Neural progenitor cell (in vitro differentiated cells): ENCODE measurements around the gene PMEPA1. TPM values are rescaled to one million over a fixed set of nuclear protein-coding genes. Genes with fewer than 3 reads are reported as not detected.

Source experiments
- DNase-seq: peaks from one replicate; pipeline ENCODE4 v3.0.0-alpha.2; 2016; ENCODE audit warnings: low spot score
- H2AFZ ChIP-seq: fragments of 200-600 bp; sonication (generic); replicated peaks from 2 replicates; pipeline ENCODE4 v1.6.1; 2016; ENCODE audit warnings: antibody characterized with exemption
- H3F3A ChIP-seq: fragments of 200-600 bp; sonication (generic); 2 replicates; pipeline ENCODE4 v1.6.1; 2016; ENCODE audit warnings: antibody characterized with exemption, low read depth
- H3K27ac ChIP-seq: fragments of 200-600 bp; sonication (generic); 2 replicates; pipeline ENCODE4 v1.5.1; 2016; ENCODE audit warnings: mild to moderate bottlenecking
- H3K27me3 ChIP-seq: fragments of 200-600 bp; sonication (generic); 2 replicates; pipeline ENCODE4 v1.6.1; 2016; ENCODE audit warnings: mild to moderate bottlenecking, moderate library complexity
- H3K36me3 ChIP-seq: fragments of 200-600 bp; sonication (generic); 2 replicates; pipeline ENCODE4 v1.5.1; 2016
- H3K4me1 ChIP-seq: fragments of 200-600 bp; sonication (generic); 2 replicates; pipeline ENCODE4 v1.6.1; 2016; ENCODE audit warnings: mixed run types
- H3K4me2 ChIP-seq: fragments of 200-600 bp; sonication (generic); 2 replicates; pipeline ENCODE4 v1.6.1; 2016
- H3K4me3 ChIP-seq: fragments of 200-600 bp; sonication (generic); 2 replicates; pipeline ENCODE4 v1.5.1; 2016
- H3K79me2 ChIP-seq: fragments of 200-600 bp; sonication (generic); 2 replicates; pipeline ENCODE4 v1.6.1; 2016; ENCODE audit warnings: low read depth
- H3K9ac ChIP-seq: fragments of 200-600 bp; sonication (generic); 2 replicates; pipeline ENCODE4 v1.6.1; 2016
- H3K9me3 ChIP-seq: fragments of 200-600 bp; sonication (generic); 2 replicates; pipeline ENCODE4 v1.5.1; 2016; ENCODE audit warnings: low read depth
- H4K20me1 ChIP-seq: fragments of 200-600 bp; sonication (generic); 2 replicates; pipeline ENCODE4 v1.6.1; 2016; ENCODE audit warnings: low read depth
- H3K27ac Mint-ChIP-seq: 3 replicates; pipeline ENCODE4 v1.8.0; 2021; ENCODE audit warnings: mixed read lengths
- H3K27me3 Mint-ChIP-seq: 2 replicates; pipeline ENCODE4 v1.8.0; 2022; ENCODE audit warnings: low read depth, mild to moderate bottlenecking, inconsistent platforms, moderate library complexity, mixed read lengths; ENCODE audit not compliant: insufficient read depth
- H3K36me3 Mint-ChIP-seq: 3 replicates; pipeline ENCODE4 v1.8.0; 2021; ENCODE audit warnings: mixed read lengths
- H3K4me1 Mint-ChIP-seq: 3 replicates; pipeline ENCODE4 v1.8.0; 2021; ENCODE audit warnings: mixed read lengths
- H3K4me3 Mint-ChIP-seq: 3 replicates; pipeline ENCODE4 v1.8.0; 2021; ENCODE audit warnings: mild to moderate bottlenecking, moderate library complexity, mixed read lengths
- H3K9me3 Mint-ChIP-seq: 3 replicates; pipeline ENCODE4 v1.8.0; 2020; ENCODE audit warnings: mixed read lengths
- EZH2 ChIP-seq: fragments of 200-600 bp; sonication (generic); IDR thresholded peaks from 2 replicates; pipeline ENCODE4 v1.6.1; 2017; ENCODE audit warnings: antibody characterized with exemption, mild to moderate bottlenecking, moderate library complexity
- EZH2phosphoT487 ChIP-seq: fragments of 200-600 bp; sonication (generic); IDR thresholded peaks from 2 replicates; pipeline ENCODE4 v1.6.1; 2017; ENCODE audit warnings: antibody characterized with exemption
- total RNA-seq: library from RNA; depleted of rRNA; stranded (reverse); fragments of >200 nt; gene quantifications from 2 replicates; pipeline ENCODE4 v1.2.3, GENCODE V29; 2015; ENCODE audit warnings: low replicate concordance
- TF ChIP-seq, protein P1 (sequence below): fragments of 200-600 bp; sonication (generic); IDR thresholded peaks from 2 replicates; pipeline ENCODE4 v1.5.1; 2017; ENCODE audit warnings: antibody characterized with exemption, mild to moderate bottlenecking

The PMEPA1 gene
- total RNA-seq, 1 donor from 2014 or later = 1.7 TPM

DNA sequence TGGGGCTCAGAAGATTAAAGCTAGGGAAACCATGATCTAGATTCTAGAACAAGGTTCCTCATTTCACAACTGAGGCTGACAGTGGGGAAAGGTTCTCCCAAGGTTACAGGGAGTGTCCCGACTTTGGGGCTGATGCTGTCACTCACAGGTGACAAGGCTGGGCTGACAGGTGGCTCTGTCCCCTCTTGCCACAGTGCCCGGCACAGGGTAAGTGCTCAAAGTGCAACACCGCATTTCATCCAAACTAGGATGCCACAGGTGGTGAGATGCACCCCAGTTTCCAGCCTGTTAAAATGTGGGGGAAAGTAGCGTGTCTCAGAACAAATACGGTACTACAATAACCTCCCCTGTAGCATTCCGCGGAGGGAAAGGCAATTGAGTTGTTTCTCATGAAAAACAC lies 97.4 kb downstream of the PMEPA1 start:
- no peaks in the 10 kb centered on the region for H3K36me3 Mint-ChIP-seq
- H2AFZ ChIP-seq = no peak overlapping the region
- no peak overlapping the region for H3K4me2 ChIP-seq
- no peaks in the 10 kb centered on the region for H4K20me1 ChIP-seq
- H3K27me3 Mint-ChIP-seq = peaks cover 3% of the 10 kb centered on the region
- peaks cover 15% of the 10 kb centered on the region for H3K4me1 Mint-ChIP-seq
- no peak overlapping the region for H3K9ac ChIP-seq
- DNase-seq = no peak
- no peak overlapping the region for H3K4me3 Mint-ChIP-seq
- H3K27ac ChIP-seq = no peak overlapping the region
- no peaks in the 10 kb centered on the region for H3K79me2 ChIP-seq
- H3K27ac Mint-ChIP-seq = no peak overlapping the region
- H3K36me3 ChIP-seq = no peaks in the 10 kb centered on the region
- no peaks in the 10 kb centered on the region for H3K9me3 Mint-ChIP-seq
- no peaks in the 10 kb centered on the region for H3K27me3 ChIP-seq
- H3K9me3 ChIP-seq = no peaks in the 10 kb centered on the region
- H3F3A ChIP-seq = no peaks in the 10 kb centered on the region
- H3K4me1 ChIP-seq = no peaks in the 10 kb centered on the region
- no peak overlapping the region for H3K4me3 ChIP-seq
- TF ChIP-seq EZH2 = no peak

DNA sequence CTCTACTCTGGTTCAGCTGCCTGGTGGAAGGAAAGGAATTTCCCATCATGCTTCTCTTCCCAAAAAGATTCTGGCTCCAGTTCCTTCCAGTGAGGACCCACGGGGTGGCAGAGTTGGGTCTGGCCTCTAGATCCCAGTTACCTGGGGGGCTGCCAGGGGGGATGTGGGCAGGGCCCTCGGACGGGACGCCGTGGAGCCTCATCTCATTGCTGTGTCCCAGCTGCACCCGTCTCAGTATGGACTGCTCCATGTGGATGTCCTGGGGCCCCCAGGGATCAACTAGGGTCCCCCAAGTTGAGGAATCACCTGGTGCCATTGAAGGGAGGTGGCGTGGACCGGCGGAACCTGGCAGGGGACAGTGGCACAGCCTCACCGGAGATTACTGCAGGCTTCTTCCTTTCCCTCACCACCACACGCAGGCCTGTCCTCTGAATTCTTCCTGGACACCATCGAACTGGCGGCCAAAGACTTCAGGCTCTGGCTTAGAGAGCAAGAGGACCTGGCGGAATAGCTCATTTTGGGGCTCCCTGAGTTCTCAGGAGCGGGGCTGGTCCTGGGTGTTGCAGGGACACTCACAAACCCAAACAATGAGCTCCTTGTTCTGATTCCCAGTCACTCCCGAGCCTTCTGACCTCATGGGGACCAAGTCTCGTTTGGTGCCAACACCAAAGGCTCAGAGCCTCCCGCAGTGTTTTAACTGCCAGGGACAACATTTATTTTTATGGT lies 98.1 kb downstream of the PMEPA1 start:
- DNase-seq = no peak
- H3K9me3 ChIP-seq = no peaks in the 10 kb centered on the region

DNA sequence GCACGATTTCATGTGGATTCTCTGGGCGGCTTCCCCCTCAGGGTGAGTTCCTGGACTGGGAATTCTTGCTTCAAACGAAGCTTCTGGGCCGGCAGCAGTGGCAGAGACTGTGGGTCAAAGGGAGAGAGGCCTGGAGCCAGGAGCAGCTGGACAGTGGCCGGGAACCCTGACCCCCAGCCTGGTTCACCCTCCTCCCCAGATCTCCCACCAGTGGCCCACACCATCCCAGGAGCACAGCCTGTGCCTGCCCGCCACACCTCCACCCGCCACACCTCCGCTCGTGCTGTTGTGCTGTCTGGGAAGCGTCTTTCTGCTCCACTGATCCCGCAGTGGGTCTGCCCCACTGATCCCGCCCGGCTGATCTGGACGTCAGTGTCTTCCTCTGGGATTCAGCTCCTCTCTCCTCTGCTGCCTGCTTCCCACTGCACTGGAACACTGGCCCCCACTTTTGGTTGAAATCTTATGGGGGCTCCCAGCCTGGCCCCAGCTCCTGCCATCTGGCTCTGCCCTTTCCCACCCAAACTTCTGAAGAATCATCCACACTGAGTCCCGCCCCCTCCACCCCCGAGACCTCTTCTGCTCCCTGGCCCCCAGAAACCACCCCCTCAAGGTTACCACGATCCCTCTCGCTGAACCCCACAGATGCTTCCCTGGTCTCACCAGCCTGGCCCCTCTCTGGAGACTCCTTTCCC lies 99.4 kb downstream of the PMEPA1 start:
- peaks cover 15% of the 10 kb centered on the region for H3K4me1 Mint-ChIP-seq
- Histone ChIP-seq H3K4me3 (no peak overlapping the region), H2AFZ (no peak overlapping the region), H4K20me1 (no peaks in the 10 kb centered on the region), H3K27me3 (no peaks in the 10 kb centered on the region), H3K9ac (no peak overlapping the region), H3K27ac (no peak overlapping the region), H3K36me3 (no peaks in the 10 kb centered on the region), H3K4me2 (no peak overlapping the region), H3K4me1 (no peaks in the 10 kb centered on the region), H3F3A (no peaks in the 10 kb centered on the region), H3K9me3 (no peaks in the 10 kb centered on the region), H3K79me2 (no peaks in the 10 kb centered on the region)
- no peaks in the 10 kb centered on the region for H3K9me3 Mint-ChIP-seq
- TF ChIP-seq, protein P1, sequence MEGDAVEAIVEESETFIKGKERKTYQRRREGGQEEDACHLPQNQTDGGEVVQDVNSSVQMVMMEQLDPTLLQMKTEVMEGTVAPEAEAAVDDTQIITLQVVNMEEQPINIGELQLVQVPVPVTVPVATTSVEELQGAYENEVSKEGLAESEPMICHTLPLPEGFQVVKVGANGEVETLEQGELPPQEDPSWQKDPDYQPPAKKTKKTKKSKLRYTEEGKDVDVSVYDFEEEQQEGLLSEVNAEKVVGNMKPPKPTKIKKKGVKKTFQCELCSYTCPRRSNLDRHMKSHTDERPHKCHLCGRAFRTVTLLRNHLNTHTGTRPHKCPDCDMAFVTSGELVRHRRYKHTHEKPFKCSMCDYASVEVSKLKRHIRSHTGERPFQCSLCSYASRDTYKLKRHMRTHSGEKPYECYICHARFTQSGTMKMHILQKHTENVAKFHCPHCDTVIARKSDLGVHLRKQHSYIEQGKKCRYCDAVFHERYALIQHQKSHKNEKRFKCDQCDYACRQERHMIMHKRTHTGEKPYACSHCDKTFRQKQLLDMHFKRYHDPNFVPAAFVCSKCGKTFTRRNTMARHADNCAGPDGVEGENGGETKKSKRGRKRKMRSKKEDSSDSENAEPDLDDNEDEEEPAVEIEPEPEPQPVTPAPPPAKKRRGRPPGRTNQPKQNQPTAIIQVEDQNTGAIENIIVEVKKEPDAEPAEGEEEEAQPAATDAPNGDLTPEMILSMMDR = no peak
- no peak for TF ChIP-seq EZH2phosphoT487
- H3K4me3 Mint-ChIP-seq = no peak overlapping the region
- peak overlapping the region; percentile 76 for H3K27ac Mint-ChIP-seq
- no peak for DNase-seq
- no peaks in the 10 kb centered on the region for H3K27me3 Mint-ChIP-seq
- no peaks in the 10 kb centered on the region for H3K36me3 Mint-ChIP-seq

More for the DNA sequence above, 98.1 kb downstream of the PMEPA1 start:
- no peaks in the 10 kb centered on the region for H3K9me3 Mint-ChIP-seq
- no peaks in the 10 kb centered on the region for H3K36me3 Mint-ChIP-seq
- peaks cover 15% of the 10 kb centered on the region for H3K4me1 Mint-ChIP-seq
- TF ChIP-seq, protein P1 = no peak
- no peak for TF ChIP-seq EZH2phosphoT487
- TF ChIP-seq EZH2 = no peak
- H3K27ac ChIP-seq = no peak overlapping the region
- H3K4me3 Mint-ChIP-seq = no peak overlapping the region
- H3F3A ChIP-seq = no peaks in the 10 kb centered on the region
- H3K79me2 ChIP-seq = no peaks in the 10 kb centered on the region
- H3K27me3 ChIP-seq = no peaks in the 10 kb centered on the region
- H3K36me3 ChIP-seq = no peaks in the 10 kb centered on the region
- no peak overlapping the region for H3K9ac ChIP-seq
- H3K27me3 Mint-ChIP-seq = no peaks in the 10 kb centered on the region
- H3K27ac Mint-ChIP-seq = no peak overlapping the region
- H3K4me2 ChIP-seq = no peak overlapping the region
- H2AFZ ChIP-seq = no peak overlapping the region
- H4K20me1 ChIP-seq = no peaks in the 10 kb centered on the region
- H3K4me1 ChIP-seq = no peaks in the 10 kb centered on the region
- no peak overlapping the region for H3K4me3 ChIP-seq

DNA sequence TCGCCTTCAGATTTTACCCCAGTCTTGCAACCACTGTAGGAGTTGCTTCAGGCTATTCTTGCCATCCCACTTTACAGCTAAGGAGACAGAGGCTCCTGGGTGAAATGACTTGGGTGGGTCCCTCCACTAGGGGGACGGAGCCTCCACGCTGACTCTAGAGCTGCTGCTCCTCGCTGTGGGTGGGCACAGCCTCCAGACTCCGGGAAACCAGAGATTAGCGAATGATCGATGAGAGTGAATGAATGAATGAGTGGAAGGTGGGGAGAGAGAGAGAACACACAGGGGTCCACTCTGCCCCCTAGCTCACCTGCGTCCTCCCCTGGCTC lies 100.0 kb downstream of the PMEPA1 start:
- Histone ChIP-seq H3K4me2 (no peak overlapping the region), H3K79me2 (no peaks in the 10 kb centered on the region), H3K36me3 (no peaks in the 10 kb centered on the region), H4K20me1 (no peaks in the 10 kb centered on the region), H3K4me1 (no peaks in the 10 kb centered on the region), H3K4me3 (no peak overlapping the region), H3K9me3 (no peaks in the 10 kb centered on the region), H3K27me3 (no peaks in the 10 kb centered on the region), H3F3A (no peaks in the 10 kb centered on the region), H3K27ac (no peak overlapping the region), H2AFZ (no peak overlapping the region), H3K9ac (no peak overlapping the region)
- H3K4me1 Mint-ChIP-seq = peaks cover 15% of the 10 kb centered on the region
- H3K9me3 Mint-ChIP-seq = no peaks in the 10 kb centered on the region
- H3K27me3 Mint-ChIP-seq = no peaks in the 10 kb centered on the region
- no peaks in the 10 kb centered on the region for H3K36me3 Mint-ChIP-seq
- TF ChIP-seq EZH2 (no peak), EZH2phosphoT487 (no peak)
- TF ChIP-seq, protein P1 = peak; percentile 49
- no peak overlapping the region for H3K4me3 Mint-ChIP-seq
- peak; percentile 30 for DNase-seq
- H3K27ac Mint-ChIP-seq = no peak overlapping the region
